Coronary artery (tissue), 2 donors: ENCODE data around the gene KIRREL3.

Experiments used
- DNase-seq: peaks from one replicate; pipeline ENCODE4 v3.0.0-alpha.2; 2017; ENCODE audit warnings: low spot score
- H3K27ac ChIP-seq, 2 donors: fragments of 200-600 bp; sonication (generic); one replicate each; pipeline ENCODE4 v1.5.1; 2016 to 2019
- H3K4me3 ChIP-seq: fragments of 200-600 bp; sonication (generic); 2 replicates; pipeline ENCODE4 v1.5.1; 2016; ENCODE audit warnings: mild to moderate bottlenecking, moderate library complexity
- TF ChIP-seq, protein P1 (sequence below): fragments of 200-600 bp; sonication (generic); IDR thresholded peaks from one replicate; pipeline ENCODE4 v1.5.1; 2019; ENCODE audit warnings: antibody characterized with exemption

KIRREL3 gene

GRCh38 chr11:126544108-126545056 is 456.2 kb downstream of the KIRREL3 start:
- H3K4me3 ChIP-seq = no peak overlapping the region
- TF ChIP-seq, protein P1, sequence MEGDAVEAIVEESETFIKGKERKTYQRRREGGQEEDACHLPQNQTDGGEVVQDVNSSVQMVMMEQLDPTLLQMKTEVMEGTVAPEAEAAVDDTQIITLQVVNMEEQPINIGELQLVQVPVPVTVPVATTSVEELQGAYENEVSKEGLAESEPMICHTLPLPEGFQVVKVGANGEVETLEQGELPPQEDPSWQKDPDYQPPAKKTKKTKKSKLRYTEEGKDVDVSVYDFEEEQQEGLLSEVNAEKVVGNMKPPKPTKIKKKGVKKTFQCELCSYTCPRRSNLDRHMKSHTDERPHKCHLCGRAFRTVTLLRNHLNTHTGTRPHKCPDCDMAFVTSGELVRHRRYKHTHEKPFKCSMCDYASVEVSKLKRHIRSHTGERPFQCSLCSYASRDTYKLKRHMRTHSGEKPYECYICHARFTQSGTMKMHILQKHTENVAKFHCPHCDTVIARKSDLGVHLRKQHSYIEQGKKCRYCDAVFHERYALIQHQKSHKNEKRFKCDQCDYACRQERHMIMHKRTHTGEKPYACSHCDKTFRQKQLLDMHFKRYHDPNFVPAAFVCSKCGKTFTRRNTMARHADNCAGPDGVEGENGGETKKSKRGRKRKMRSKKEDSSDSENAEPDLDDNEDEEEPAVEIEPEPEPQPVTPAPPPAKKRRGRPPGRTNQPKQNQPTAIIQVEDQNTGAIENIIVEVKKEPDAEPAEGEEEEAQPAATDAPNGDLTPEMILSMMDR = no peak
- H3K27ac ChIP-seq = no peak overlapping the region
- DNase-seq = no peak

DNA sequence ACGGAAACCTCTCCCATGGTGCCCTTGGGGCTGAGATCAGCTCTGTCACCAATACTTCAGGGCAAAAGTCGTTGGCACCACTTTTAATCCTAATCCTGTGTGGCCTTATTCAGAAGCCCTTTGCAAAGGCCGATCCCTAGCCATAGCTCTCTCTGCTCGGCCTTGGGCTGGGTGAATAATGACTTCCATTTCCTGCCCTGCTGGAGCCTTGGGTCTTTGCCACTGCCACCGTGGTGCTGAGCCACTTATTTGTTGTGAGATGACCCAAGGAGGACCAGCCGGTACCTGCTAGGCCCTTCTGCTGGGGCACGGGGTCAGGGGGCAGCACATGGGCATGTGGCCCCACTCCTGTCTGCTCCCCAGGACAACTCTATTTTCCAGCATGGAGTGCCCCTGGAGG is 456.9 kb downstream of the KIRREL3 start:
- H3K4me3 ChIP-seq = no peak overlapping the region
- TF ChIP-seq, protein P1 = no peak
- no peak for DNase-seq
- no peak overlapping the region for H3K27ac ChIP-seq

- no peak for DNase-seq
- no peak overlapping the region for H3K4me3 ChIP-seq
- no peak overlapping the region for H3K27ac ChIP-seq
- TF ChIP-seq, protein P1 = no peak
These were observed 458.1 kb downstream of the KIRREL3 start for GRCh38 chr11:126542334-126543015.

GRCh38 chr11:126538071-126538470 is 462.5 kb downstream of the KIRREL3 start:
- no peak overlapping the region for H3K4me3 ChIP-seq
- TF ChIP-seq, protein P1 = no peak
- DNase-seq = no peak
- H3K27ac ChIP-seq = no peak overlapping the region

GRCh38 chr11:126537492-126537891 is 463.1 kb downstream of the KIRREL3 start:
- Histone ChIP-seq H3K4me3 (no peak overlapping the region), H3K27ac (no peak overlapping the region)
- TF ChIP-seq, protein P1 = no peak
- DNase-seq = no peak

GRCh38 chr11:126534141-126534805 is 466.3 kb downstream of the KIRREL3 start:
- no peak overlapping the region for H3K4me3 ChIP-seq
- no peak overlapping the region for H3K27ac ChIP-seq
- no peak for DNase-seq
- TF ChIP-seq, protein P1 = no peak
